IMR-90 (cell line): Measurements from ENCODE around the gene LRTM1. TPM values are rescaled to one million over a fixed set of nuclear protein-coding genes. Genes with fewer than 3 reads are reported as not detected.

ENCODE experiments used
- ATAC-seq: fragments of 200-7000 bp; cut with Tn5 transposase; 2 replicates; pipeline ENCODE4 v1.9.1; 2020; ENCODE audit warnings: low read depth, mild to moderate bottlenecking, moderate library complexity
- BruUV-seq: library from RNA; stranded (reverse); fragments of 400-500 nt; replicated peaks from 2 replicates; lab custom pipeline; 2021; lab: Mats Ljungman, UMichigan
- CTCF ChIA-PET: fragments of 300-600 bp; formaldehyde crosslinking; extraction: SDS; loops from one replicate; lab custom pipeline; 2021; ENCODE audit warnings: antibody characterized with exemption; lab: Yijun Ruan, JAX
- POLR2A ChIA-PET: fragments of 300-600 bp; sonication (Branson Sonifier 250); formaldehyde crosslinking; loops from one replicate; lab custom pipeline; 2022; ENCODE audit warnings: antibody characterized with exemption; ENCODE audit not compliant: unreplicated experiment; lab: Charles Lee
- DNase-seq: peaks from one replicate; pipeline ENCODE4 v3.0.0; 2013
- H2AFZ ChIP-seq: replicated peaks from 2 replicates; pipeline ENCODE3; 2013; ENCODE audit warnings: low read length, mild to moderate bottlenecking; ENCODE audit not compliant: poor library complexity
- H2AK5ac ChIP-seq: 2 replicates; pipeline ENCODE4 v1.6.1; 2013; ENCODE audit warnings: low read depth, low read length, inconsistent platforms
- H2AK9ac ChIP-seq: replicated peaks from 2 replicates; pipeline ENCODE3; 2013; ENCODE audit warnings: mild to moderate bottlenecking, low read depth, low read length, moderate library complexity; ENCODE audit not compliant: poor library complexity
- H2BK120ac ChIP-seq: 2 replicates; pipeline ENCODE4 v1.6.1; 2013; ENCODE audit warnings: low read depth, low read length, inconsistent platforms
- H2BK15ac ChIP-seq: 3 replicates; pipeline ENCODE4 v1.6.1; 2013; ENCODE audit warnings: low read depth, low read length, inconsistent platforms
- H2BK20ac ChIP-seq: 2 replicates; pipeline ENCODE4 v1.6.1; 2013; ENCODE audit warnings: low read depth, mild to moderate bottlenecking, inconsistent platforms, low read length, moderate library complexity
- H2BK5ac ChIP-seq: 2 replicates; pipeline ENCODE4 v1.6.1; 2013; ENCODE audit warnings: mild to moderate bottlenecking, low read depth, low read length, inconsistent platforms; ENCODE audit not compliant: poor library complexity, severe bottlenecking
- H3K14ac ChIP-seq: replicated peaks from 2 replicates; pipeline ENCODE4 v1.6.1; 2013; ENCODE audit warnings: low read depth, low read length, inconsistent platforms
- H3K18ac ChIP-seq: 2 replicates; pipeline ENCODE4 v1.6.1; 2013; ENCODE audit warnings: low read depth, low read length, control low read depth
- H3K23ac ChIP-seq: 2 replicates; pipeline ENCODE4 v1.6.1; 2013; ENCODE audit warnings: low read depth, low read length, inconsistent platforms
- H3K27ac ChIP-seq: 2 replicates; pipeline ENCODE4 v1.5.1; 2013; ENCODE audit warnings: mild to moderate bottlenecking, control low read depth, low read length; ENCODE audit not compliant: insufficient read depth
- H3K27me3 ChIP-seq: 2 replicates; pipeline ENCODE4 v1.6.1; 2013; ENCODE audit warnings: low read length; ENCODE audit not compliant: control insufficient read depth, insufficient read depth
- H3K36me3 ChIP-seq: 2 replicates; pipeline ENCODE4 v1.6.1; 2013; ENCODE audit warnings: low read length, mixed read lengths; ENCODE audit not compliant: control insufficient read depth, insufficient read depth
- H3K4ac ChIP-seq: 2 replicates; pipeline ENCODE4 v1.6.1; 2013; ENCODE audit warnings: low read depth, low read length, inconsistent platforms
- H3K4me1 ChIP-seq: 2 replicates; pipeline ENCODE4 v1.6.1; 2013; ENCODE audit warnings: low read length, mixed read lengths; ENCODE audit not compliant: control insufficient read depth, insufficient read depth
- H3K4me2 ChIP-seq: 2 replicates; pipeline ENCODE4 v1.6.1; 2013; ENCODE audit warnings: low read depth, mild to moderate bottlenecking, control low read depth, low read length, moderate library complexity
- H3K4me3 ChIP-seq: 2 replicates; pipeline ENCODE4 v1.5.1; 2013; ENCODE audit warnings: low read depth, mild to moderate bottlenecking, control low read depth, low read length, moderate library complexity; ENCODE audit not compliant: insufficient read depth
- H3K56ac ChIP-seq: 2 replicates; pipeline ENCODE4 v1.6.1; 2013; ENCODE audit warnings: low read length, inconsistent platforms; ENCODE audit not compliant: insufficient read depth; ENCODE audit errors: extremely low read depth
- H3K79me1 ChIP-seq, 2 experiments: 2 replicates each; pipeline ENCODE4 v1.6.1; 2013; ENCODE audit warnings: low read length in 2 of 2, inconsistent platforms in 1 of 2, low read depth in 1 of 2
- H3K9ac ChIP-seq: 2 replicates; pipeline ENCODE4 v1.6.1; 2013; ENCODE audit warnings: low read depth, low read length, control low read depth
- H3K9me1 ChIP-seq: 2 replicates; pipeline ENCODE4 v1.6.1; 2013; ENCODE audit warnings: low read length, inconsistent platforms; ENCODE audit not compliant: insufficient read depth
- H3K9me3 ChIP-seq: 2 replicates; pipeline ENCODE4 v1.6.1; 2013; ENCODE audit warnings: low read length; ENCODE audit not compliant: control insufficient read depth, insufficient read depth
- H4K20me1 ChIP-seq: 2 replicates; pipeline ENCODE4 v1.6.1; 2013; ENCODE audit warnings: low read length, inconsistent platforms; ENCODE audit not compliant: insufficient read depth
- H4K5ac ChIP-seq: 2 replicates; pipeline ENCODE4 v1.6.1; 2013; ENCODE audit warnings: mild to moderate bottlenecking, low read depth, low read length, control low read depth
- H4K8ac ChIP-seq, 2 experiments: 2 replicates each; pipeline ENCODE4 v1.6.1; 2013; ENCODE audit warnings: low read depth in 2 of 2, low read length in 2 of 2, control low read depth in 1 of 2, inconsistent platforms in 1 of 2
- H4K91ac ChIP-seq: 2 replicates; pipeline ENCODE4 v1.6.1; 2013; ENCODE audit warnings: low read depth, low read length, inconsistent platforms; ENCODE audit not compliant: insufficient read depth
- BHLHE40 ChIP-seq: fragments of 150-350 bp; IDR thresholded peaks from 2 replicates; pipeline ENCODE4 v1.6.1; 2016; ENCODE audit warnings: mild to moderate bottlenecking, low read depth, low read length
- CEBPB ChIP-seq: IDR thresholded peaks from 2 replicates; pipeline ENCODE4 v1.6.1; 2012; ENCODE audit warnings: low read depth, low read length, improper control_type of control experiment
- CHD1 ChIP-seq: IDR thresholded peaks from 2 replicates; pipeline ENCODE4 v1.6.1; 2012; ENCODE audit warnings: low read depth, low read length, improper control_type of control experiment
- FOS ChIP-seq: fragments of 150-350 bp; IDR thresholded peaks from 2 replicates; pipeline ENCODE4 v1.6.1; 2016; ENCODE audit warnings: low read depth, low read length
- MAFK ChIP-seq: IDR thresholded peaks from 2 replicates; pipeline ENCODE4 v1.6.1; 2012; ENCODE audit warnings: low read depth, low read length, improper control_type of control experiment
- MAZ ChIP-seq: IDR thresholded peaks from 2 replicates; pipeline ENCODE4 v1.6.1; 2012; ENCODE audit warnings: low read depth, mild to moderate bottlenecking, low read length, improper control_type of control experiment, moderate library complexity, borderline replicate concordance
- MXI1 ChIP-seq: IDR thresholded peaks from 2 replicates; pipeline ENCODE4 v1.6.1; 2012; ENCODE audit warnings: low read depth, mild to moderate bottlenecking, low read length, moderate library complexity, borderline replicate concordance
- NFE2L2 ChIP-seq: fragments of 150-350 bp; IDR thresholded peaks from 2 replicates; pipeline ENCODE4 v1.6.1; 2016; ENCODE audit warnings: low read depth, mild to moderate bottlenecking, low read length
- POLR2A ChIP-seq: IDR thresholded peaks from 2 replicates; pipeline ENCODE4 v1.6.1; 2012; ENCODE audit warnings: mild to moderate bottlenecking, low read depth, low read length
- RAD21 ChIP-seq: IDR thresholded peaks from 2 replicates; pipeline ENCODE4 v1.6.1; 2012; ENCODE audit warnings: low read length, improper control_type of control experiment
- RCOR1 ChIP-seq: IDR thresholded peaks from 2 replicates; pipeline ENCODE4 v1.6.1; 2012; ENCODE audit warnings: mild to moderate bottlenecking, low read length, improper control_type of control experiment; ENCODE audit not compliant: insufficient replicate concordance
- RFX5 ChIP-seq: IDR thresholded peaks from 2 replicates; pipeline ENCODE4 v1.8.0; 2012; ENCODE audit warnings: low read depth, mild to moderate bottlenecking, low read length, moderate library complexity
- SMC3 ChIP-seq: fragments of 150-350 bp; IDR thresholded peaks from 2 replicates; pipeline ENCODE4 v1.6.1; 2016; ENCODE audit warnings: low read depth, mild to moderate bottlenecking, antibody characterized with exemption, low read length, moderate library complexity
- WGBS, 2 experiments: methylation state at CpG; one replicate each; pipeline versions ENCODE4 v1.1.5 to v1.1.7; 2013; ENCODE audit warnings: missing lambda C conversion rate in 2 of 2; ENCODE audit not compliant: insufficient read length in 1 of 2; ENCODE audit errors: extremely low coverage in 2 of 2; 5-methylcytosine and 5-hydroxymethylcytosine counted together
- dilution Hi-C: fragments of 300-500 bp; cut with HindIII; formaldehyde crosslinking; loops from one replicate; pipeline ENCODE4 v1.14.3; 2018; ENCODE audit warnings: low sequenced_read_pairs; ENCODE audit not compliant: unreplicated experiment
- in situ Hi-C: fragments of 300-500 bp; cut with MboI; formaldehyde crosslinking; loops from 3 replicates; pipeline ENCODE4 v1.14.3; 2019; ENCODE audit warnings: low sequenced_read_pairs, inconsistent platforms, mixed read lengths
- intact Hi-C: fragments of 100-400 bp; cut with micrococcal nuclease; formaldehyde crosslinking; loops from 2 replicates; pipeline ENCODE4 v1.10.0; 2022
- polyA plus RNA-seq, 3 experiments: library from polyadenylated mRNA; depleted of rRNA; stranded (reverse); fragments of >200 nt; gene quantifications; 2 replicates each; pipeline ENCODE4 v1.2.3, GENCODE V29; 2012; ENCODE audit warnings: low replicate concordance in 1 of 3
- total RNA-seq: library from RNA; depleted of rRNA; stranded (reverse); fragments of >200 nt; gene quantifications from 2 replicates; pipeline ENCODE4 v1.2.3, GENCODE V29; 2012
- TF ChIP-seq, protein P1 (sequence below): fragments of 150-350 bp; IDR thresholded peaks from 2 replicates; pipeline ENCODE4 v1.6.1; 2016; ENCODE audit warnings: low read depth, mild to moderate bottlenecking, low read length, moderate library complexity, borderline replicate concordance
- TF ChIP-seq, protein P2 (sequence below): conservative IDR thresholded peaks from 2 replicates; pipeline ENCODE4 v1.5.1; 2012; ENCODE audit warnings: mild to moderate bottlenecking, low read depth, low read length, improper control_type of control experiment

LRTM1 gene
- total and polyA plus RNA-seq, 2 of the 4 experiments (the other 2 are of a cell fraction), result not detected

DNA sequence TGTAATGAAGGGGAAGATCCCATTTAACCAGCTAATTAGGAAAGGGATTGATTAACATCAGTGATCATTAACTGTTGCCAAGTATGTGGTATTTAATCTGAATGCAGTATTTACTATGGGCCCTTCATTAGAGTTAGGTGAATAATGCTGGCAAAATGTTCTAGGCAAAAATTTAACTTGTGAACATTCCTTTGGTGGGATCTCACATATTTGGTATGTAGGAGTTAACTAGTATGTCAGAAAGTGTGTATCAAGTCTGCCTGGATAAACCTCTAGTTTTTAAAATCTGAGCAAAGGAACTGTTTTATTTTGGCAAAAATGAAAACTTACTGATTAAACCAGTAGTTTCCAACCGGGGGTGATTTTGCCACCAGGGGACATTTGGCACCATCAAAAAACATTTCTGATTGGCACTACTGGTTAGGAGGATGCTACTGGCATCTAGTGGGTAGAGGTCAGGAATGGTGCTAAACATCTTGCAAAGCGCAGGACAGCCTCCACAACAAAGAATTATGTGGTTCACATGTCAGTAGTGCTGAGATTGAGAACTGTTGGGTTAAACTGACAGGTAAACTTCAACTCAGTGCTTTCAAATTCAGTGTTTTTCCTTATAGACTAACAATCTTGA, 22.5 kb downstream of the LRTM1 start:
- H2AFZ ChIP-seq, result no peak overlapping the region
- H2BK120ac ChIP-seq, result peak overlapping the region; percentile 92
- H3K14ac ChIP-seq, result peak overlapping the region; percentile 89
- dilution Hi-C loops (no loop called here), in situ Hi-C loops (no loop called here), intact Hi-C loops (loop anchor here (2.0 kb wide), 1 partner anchor 57 kb away; no protein-coding TSS in a partner anchor)
- no peaks in the 10 kb centered on the region for H3K79me1 ChIP-seq
- peak overlapping the region; percentile 48; the same call in 1 of the 2 replicates for H3K4me2 ChIP-seq
- peak overlapping the region; percentile 68 for H4K5ac ChIP-seq
- H3K4me1 ChIP-seq, result peaks cover 27% of the 10 kb centered on the region
- no peak overlapping the region for H2AK9ac ChIP-seq
- peak overlapping the region; percentile 78 for H4K91ac ChIP-seq
- H2BK15ac ChIP-seq, result peak overlapping the region; percentile 82; the same call in 2 of the 3 replicates
- ChIA-PET POLR2A (no interaction called here), CTCF (interaction anchor here (1.4 kb wide), 1 partner anchor 10 kb away, joined by 3 read pairs; no protein-coding TSS in a partner anchor)
- ATAC-seq, result peak; percentile 73
- no CpG with 5 or more reads among the region's 2 CpGs for WGBS, 2 experiments
- H3K9me1 ChIP-seq, result peaks cover 21% of the 10 kb centered on the region
- H3K9ac ChIP-seq, result peak overlapping the region; percentile 51; the same call in 1 of the 2 replicates
- H3K9me3 ChIP-seq, result no peaks in the 10 kb centered on the region
- peak overlapping the region; percentile 55; the same call in 1 of the 2 replicates for H3K56ac ChIP-seq
- H3K27ac ChIP-seq, result peak overlapping the region; percentile 90
- H4K8ac ChIP-seq, result peak overlapping the region; percentile 57 to 75
- H3K18ac ChIP-seq, result peak overlapping the region; percentile 92
- H3K4me3 ChIP-seq, result no peak overlapping the region
- no TSS peak for BruUV-seq
- H3K23ac ChIP-seq, result peak overlapping the region; percentile 36; the same call in 1 of the 2 replicates
- H3K4ac ChIP-seq, result peak overlapping the region; percentile 87
- H2AK5ac ChIP-seq, result peak overlapping the region; percentile 92
- H2BK5ac ChIP-seq, result peak overlapping the region; percentile 95
- H3K36me3 ChIP-seq, result no peaks in the 10 kb centered on the region
- DNase-seq, result peak; percentile 55
- H3K27me3 ChIP-seq, result no peaks in the 10 kb centered on the region
- peak overlapping the region; percentile 81 for H2BK20ac ChIP-seq
- H4K20me1 ChIP-seq, result no peaks in the 10 kb centered on the region
- TF ChIP-seq MAZ, result no peak
- TF ChIP-seq SMC3, result no peak
- no peak for TF ChIP-seq BHLHE40
- TF ChIP-seq CEBPB, result no peak
- no peak for TF ChIP-seq MXI1
- TF ChIP-seq RAD21, result no peak
- TF ChIP-seq FOS, result no peak
- TF ChIP-seq RFX5, result no peak
- TF ChIP-seq POLR2A, result no peak
- TF ChIP-seq, protein P1, sequence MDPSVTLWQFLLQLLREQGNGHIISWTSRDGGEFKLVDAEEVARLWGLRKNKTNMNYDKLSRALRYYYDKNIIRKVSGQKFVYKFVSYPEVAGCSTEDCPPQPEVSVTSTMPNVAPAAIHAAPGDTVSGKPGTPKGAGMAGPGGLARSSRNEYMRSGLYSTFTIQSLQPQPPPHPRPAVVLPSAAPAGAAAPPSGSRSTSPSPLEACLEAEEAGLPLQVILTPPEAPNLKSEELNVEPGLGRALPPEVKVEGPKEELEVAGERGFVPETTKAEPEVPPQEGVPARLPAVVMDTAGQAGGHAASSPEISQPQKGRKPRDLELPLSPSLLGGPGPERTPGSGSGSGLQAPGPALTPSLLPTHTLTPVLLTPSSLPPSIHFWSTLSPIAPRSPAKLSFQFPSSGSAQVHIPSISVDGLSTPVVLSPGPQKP, result no peak
- TF ChIP-seq MAFK, result no peak
- TF ChIP-seq NFE2L2, result no peak
- TF ChIP-seq, protein P2, sequence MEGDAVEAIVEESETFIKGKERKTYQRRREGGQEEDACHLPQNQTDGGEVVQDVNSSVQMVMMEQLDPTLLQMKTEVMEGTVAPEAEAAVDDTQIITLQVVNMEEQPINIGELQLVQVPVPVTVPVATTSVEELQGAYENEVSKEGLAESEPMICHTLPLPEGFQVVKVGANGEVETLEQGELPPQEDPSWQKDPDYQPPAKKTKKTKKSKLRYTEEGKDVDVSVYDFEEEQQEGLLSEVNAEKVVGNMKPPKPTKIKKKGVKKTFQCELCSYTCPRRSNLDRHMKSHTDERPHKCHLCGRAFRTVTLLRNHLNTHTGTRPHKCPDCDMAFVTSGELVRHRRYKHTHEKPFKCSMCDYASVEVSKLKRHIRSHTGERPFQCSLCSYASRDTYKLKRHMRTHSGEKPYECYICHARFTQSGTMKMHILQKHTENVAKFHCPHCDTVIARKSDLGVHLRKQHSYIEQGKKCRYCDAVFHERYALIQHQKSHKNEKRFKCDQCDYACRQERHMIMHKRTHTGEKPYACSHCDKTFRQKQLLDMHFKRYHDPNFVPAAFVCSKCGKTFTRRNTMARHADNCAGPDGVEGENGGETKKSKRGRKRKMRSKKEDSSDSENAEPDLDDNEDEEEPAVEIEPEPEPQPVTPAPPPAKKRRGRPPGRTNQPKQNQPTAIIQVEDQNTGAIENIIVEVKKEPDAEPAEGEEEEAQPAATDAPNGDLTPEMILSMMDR, result no peak
- TF ChIP-seq CHD1, result no peak
- no peak for TF ChIP-seq RCOR1
